ENCODE results near the gene STAC3. TPM values are rescaled to one million over a fixed set of nuclear protein-coding genes. Genes with fewer than 3 reads are reported as not detected.

STAC3 gene
- total RNA-seq, 1 donor from 2014 or later: 5.5 TPM

DNA sequence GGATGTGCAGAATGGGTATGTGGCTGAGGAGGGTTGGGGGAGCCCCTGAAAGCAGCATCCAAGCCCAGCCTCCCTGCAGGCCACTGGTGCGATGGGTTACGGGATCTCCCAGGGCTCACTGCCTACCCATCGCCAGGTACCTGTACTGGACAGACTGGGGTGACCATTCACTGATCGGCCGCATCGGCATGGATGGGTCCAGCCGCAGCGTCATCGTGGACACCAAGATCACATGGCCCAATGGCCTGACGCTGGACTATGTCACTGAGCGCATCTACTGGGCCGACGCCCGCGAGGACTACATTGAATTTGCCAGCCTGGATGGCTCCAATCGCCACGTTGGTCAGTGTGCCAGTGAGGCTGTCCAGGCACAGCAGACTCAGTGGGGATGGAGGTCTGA is 52.7 kb downstream of the STAC3 start:
- Mint-ChIP-seq H3K9me3 (no peaks in the 10 kb centered on the region), H3K27me3 (no peaks in the 10 kb centered on the region), H3K36me3 (ENCODE audit: low read depth) (no peaks in the 10 kb centered on the region), H3K27ac (no peak overlapping the region), H3K4me1 (no peaks in the 10 kb centered on the region), H3K4me3 (no peak overlapping the region)
- DNase-seq: no peak
- intact Hi-C loops (cut with micrococcal nuclease): no loop called here

DNA sequence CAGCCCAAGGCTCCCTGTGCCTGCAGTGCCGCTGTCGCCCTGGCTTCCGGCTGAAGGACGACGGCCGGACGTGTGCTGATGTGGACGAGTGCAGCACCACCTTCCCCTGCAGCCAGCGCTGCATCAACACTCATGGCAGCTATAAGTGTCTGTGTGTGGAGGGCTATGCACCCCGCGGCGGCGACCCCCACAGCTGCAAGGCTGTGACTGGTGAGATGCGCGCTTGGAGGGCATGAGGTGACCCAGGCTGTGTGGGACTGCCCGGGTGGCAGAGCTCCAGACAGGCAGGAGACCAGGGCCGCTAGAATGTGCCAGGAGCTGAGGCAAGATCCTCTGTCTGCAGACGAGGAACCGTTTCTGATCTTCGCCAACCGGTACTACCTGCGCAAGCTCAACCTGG is 54.0 kb downstream of the STAC3 start:
- no peaks in the 10 kb centered on the region for H3K36me3 Mint-ChIP-seq (ENCODE audit: low read depth)
- no peak overlapping the region for H3K4me3 Mint-ChIP-seq

DNA sequence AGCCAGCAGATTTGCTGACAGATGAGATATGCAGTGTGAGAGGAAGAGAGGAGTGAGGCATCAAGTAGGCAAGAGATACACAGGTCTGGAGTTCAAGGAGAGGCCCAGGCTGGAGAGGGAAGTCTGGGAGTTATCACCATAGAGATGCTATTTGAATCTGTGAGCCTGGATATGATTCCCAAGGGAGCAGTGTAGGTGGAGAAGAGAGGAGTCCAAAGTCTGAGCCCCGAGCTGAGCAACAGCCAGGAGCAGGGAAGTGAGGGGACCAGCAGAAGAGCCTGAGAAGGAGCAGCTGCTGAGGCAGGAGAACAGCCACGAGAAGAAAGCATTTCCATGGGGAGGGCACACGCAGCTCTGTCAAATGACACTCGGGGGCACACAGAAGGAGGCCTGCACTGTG is 54.5 kb downstream of the STAC3 start:
- no peak for DNase-seq
- Mint-ChIP-seq H3K4me1 (no peaks in the 10 kb centered on the region), H3K27ac (no peak overlapping the region), H3K27me3 (no peaks in the 10 kb centered on the region), H3K36me3 (ENCODE audit: low read depth) (no peaks in the 10 kb centered on the region), H3K4me3 (no peak overlapping the region), H3K9me3 (no peaks in the 10 kb centered on the region)
- intact Hi-C loops (cut with micrococcal nuclease): no loop called here

More for the DNA sequence above, 54.0 kb downstream of the STAC3 start:
- no peak for DNase-seq
- Mint-ChIP-seq H3K27me3 (no peaks in the 10 kb centered on the region), H3K9me3 (no peaks in the 10 kb centered on the region), H3K27ac (no peak overlapping the region), H3K4me1 (no peaks in the 10 kb centered on the region)
- intact Hi-C loops (cut with micrococcal nuclease): no loop called here

DNA sequence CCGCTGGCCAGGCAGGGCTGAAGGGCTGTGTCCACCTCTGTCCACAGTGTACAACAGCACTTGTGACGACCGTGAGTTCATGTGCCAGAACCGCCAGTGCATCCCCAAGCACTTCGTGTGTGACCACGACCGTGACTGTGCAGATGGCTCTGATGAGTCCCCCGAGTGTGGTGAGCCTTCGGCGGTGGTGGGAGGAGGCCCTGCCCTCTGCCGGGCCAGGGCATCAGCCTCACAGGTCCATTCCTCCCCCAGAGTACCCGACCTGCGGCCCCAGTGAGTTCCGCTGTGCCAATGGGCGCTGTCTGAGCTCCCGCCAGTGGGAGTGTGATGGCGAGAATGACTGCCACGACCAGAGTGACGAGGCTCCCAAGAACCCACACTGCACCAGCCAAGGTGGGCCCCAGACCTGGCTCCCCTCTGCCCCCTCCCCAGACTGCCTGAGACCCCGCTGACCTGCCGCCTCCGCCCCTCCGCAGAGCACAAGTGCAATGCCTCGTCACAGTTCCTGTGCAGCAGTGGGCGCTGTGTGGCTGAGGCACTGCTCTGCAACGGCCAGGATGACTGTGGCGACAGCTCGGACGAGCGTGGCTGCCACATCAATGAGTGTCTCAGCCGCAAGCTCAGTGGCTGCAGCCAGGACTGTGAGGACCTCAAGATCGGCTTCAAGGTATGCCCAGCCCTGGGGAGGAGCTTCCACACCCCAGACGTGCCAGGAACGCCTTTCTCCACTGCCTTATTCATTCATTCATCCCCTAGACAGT is 55.2 kb downstream of the STAC3 start:
- H3K27me3 Mint-ChIP-seq: no peaks in the 10 kb centered on the region

DNA sequence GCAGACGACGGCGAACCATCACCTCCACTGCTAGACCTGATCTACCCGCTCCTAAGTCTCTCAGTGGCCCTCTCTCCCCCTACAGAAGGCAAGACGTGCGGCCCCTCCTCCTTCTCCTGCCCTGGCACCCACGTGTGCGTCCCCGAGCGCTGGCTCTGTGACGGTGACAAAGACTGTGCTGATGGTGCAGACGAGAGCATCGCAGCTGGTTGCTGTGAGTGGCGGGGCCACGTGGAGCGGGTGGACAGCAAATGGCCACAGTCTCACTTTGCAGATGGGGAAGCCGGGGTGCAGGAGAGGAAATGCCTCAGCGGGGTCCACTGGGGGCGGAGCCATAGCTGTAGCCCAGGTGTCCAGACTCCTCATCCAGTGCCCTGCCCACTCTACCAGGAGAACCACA is 55.8 kb downstream of the STAC3 start:
- H3K36me3 Mint-ChIP-seq (ENCODE audit: low read depth): no peaks in the 10 kb centered on the region
- no peak overlapping the region for H3K27ac Mint-ChIP-seq
- no peak for DNase-seq
- no peak overlapping the region for H3K4me3 Mint-ChIP-seq
- intact Hi-C loops (cut with micrococcal nuclease): no loop called here
- no peaks in the 10 kb centered on the region for H3K9me3 Mint-ChIP-seq
- no peaks in the 10 kb centered on the region for H3K27me3 Mint-ChIP-seq
- no peaks in the 10 kb centered on the region for H3K4me1 Mint-ChIP-seq

More for the DNA sequence above, 55.2 kb downstream of the STAC3 start:
- no peaks in the 10 kb centered on the region for H3K36me3 Mint-ChIP-seq (ENCODE audit: low read depth)
- no peak overlapping the region for H3K27ac Mint-ChIP-seq
- no peak overlapping the region for H3K4me3 Mint-ChIP-seq
- DNase-seq: no peak
- no peaks in the 10 kb centered on the region for H3K9me3 Mint-ChIP-seq
- intact Hi-C loops (cut with micrococcal nuclease): no loop called here
- H3K4me1 Mint-ChIP-seq: no peaks in the 10 kb centered on the region

DNA sequence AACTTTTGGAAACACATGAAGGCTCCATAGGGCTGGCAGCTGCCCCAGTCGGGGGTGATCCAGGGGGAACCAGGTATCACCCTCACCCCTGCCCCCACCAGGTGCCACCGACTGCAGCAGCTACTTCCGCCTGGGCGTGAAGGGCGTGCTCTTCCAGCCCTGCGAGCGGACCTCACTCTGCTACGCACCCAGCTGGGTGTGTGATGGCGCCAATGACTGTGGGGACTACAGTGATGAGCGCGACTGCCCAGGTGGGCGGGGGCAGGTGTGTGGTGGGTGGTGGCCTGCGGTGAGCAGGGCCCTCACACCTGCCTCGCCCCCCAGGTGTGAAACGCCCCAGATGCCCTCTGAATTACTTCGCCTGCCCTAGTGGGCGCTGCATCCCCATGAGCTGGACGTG is 56.7 kb downstream of the STAC3 start:
- intact Hi-C loops (cut with micrococcal nuclease): no loop called here

DNA sequence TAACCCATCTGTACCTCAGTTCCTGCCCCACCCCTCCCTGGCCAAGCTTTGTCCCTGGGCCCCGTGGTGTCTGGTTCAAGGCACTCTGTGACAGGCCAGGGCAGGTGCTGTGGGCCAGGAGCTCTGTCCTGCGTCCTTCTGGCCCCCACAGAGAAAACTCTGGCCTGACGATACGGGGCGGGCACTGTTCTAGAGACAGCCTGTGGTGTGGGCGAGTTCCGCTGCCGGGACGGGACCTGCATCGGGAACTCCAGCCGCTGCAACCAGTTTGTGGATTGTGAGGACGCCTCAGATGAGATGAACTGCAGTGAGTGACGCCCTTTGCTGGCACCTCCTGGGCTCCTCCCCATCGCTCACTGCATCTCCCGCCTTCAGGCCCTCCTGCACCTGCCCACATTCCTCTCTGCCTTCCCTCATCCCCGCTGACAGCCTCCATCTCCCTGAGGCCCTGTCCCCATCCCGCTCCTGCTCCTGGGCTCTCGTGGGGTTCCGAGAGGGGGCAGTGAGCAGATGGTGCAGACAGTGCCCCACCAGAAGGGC is 57.2 kb downstream of the STAC3 start:
- no peaks in the 10 kb centered on the region for H3K4me1 Mint-ChIP-seq
- H3K9me3 Mint-ChIP-seq: no peaks in the 10 kb centered on the region
- no peak overlapping the region for H3K4me3 Mint-ChIP-seq
- no peaks in the 10 kb centered on the region for H3K36me3 Mint-ChIP-seq (ENCODE audit: low read depth)
- no peak for DNase-seq
- intact Hi-C loops (cut with micrococcal nuclease): no loop called here
- H3K27me3 Mint-ChIP-seq: no peaks in the 10 kb centered on the region
- H3K27ac Mint-ChIP-seq: no peak overlapping the region

More for the DNA sequence above, 56.7 kb downstream of the STAC3 start:
- Mint-ChIP-seq H3K27me3 (no peaks in the 10 kb centered on the region), H3K4me3 (no peak overlapping the region), H3K9me3 (no peaks in the 10 kb centered on the region), H3K27ac (no peak overlapping the region), H3K4me1 (no peaks in the 10 kb centered on the region), H3K36me3 (ENCODE audit: low read depth) (no peaks in the 10 kb centered on the region)
- no peak for DNase-seq

Other genes starting within 250 kb of the STAC3 start
- gene ZBTB39, start 244.6 kb downstream of the STAC3 start, total RNA-seq: 11.0 TPM in 2 replicates
- gene TAC3, start 234.7 kb downstream of the STAC3 start, total RNA-seq: 0.57 TPM in 1 of 2 replicates, not detected in the other
- 1.7 TPM in 2 replicates for gene MYO1A, start 201.1 kb downstream of the STAC3 start, total RNA-seq
- 77.0 and 80.6 TPM in 2 replicates for gene NEMP1, start 172.4 kb downstream of the STAC3 start, total RNA-seq
- 70.5 and 76.7 TPM in 2 replicates for gene NAB2, start 162.1 kb downstream of the STAC3 start, total RNA-seq
- gene STAT6, start 139.8 kb downstream of the STAC3 start, total RNA-seq: 304 and 319 TPM in 2 replicates
- gene LRP1, start 122.7 kb downstream of the STAC3 start, total RNA-seq: 0.28 and 0.93 TPM in 2 replicates
- not detected in 2 replicates for gene LRP1-AS, start 103.6 kb downstream of the STAC3 start, total RNA-seq
- 0.47 and 0.73 TPM in 2 replicates for gene NXPH4, start 34.4 kb downstream of the STAC3 start, total RNA-seq
- gene SHMT2, start 21.5 kb downstream of the STAC3 start, total RNA-seq: 297 and 310 TPM in 2 replicates
- 42.7 and 45.8 TPM in 2 replicates for gene R3HDM2, start 179.9 kb upstream of the STAC3 start, total RNA-seq
- gene INHBC, start 183.6 kb upstream of the STAC3 start, total RNA-seq: 0.12 TPM in 1 of 2 replicates, not detected in the other
- gene INHBE, start 204.1 kb upstream of the STAC3 start, total RNA-seq: 0.07 TPM in 1 of 2 replicates, not detected in the other
- 0.96 and 1.2 TPM in 2 replicates for gene GLI1, start 208.6 kb upstream of the STAC3 start, total RNA-seq
- 102 and 103 TPM in 2 replicates for gene ARHGAP9, start 228.7 kb upstream of the STAC3 start, total RNA-seq
- gene MARS1, start 236.9 kb upstream of the STAC3 start, total RNA-seq: 307 and 316 TPM in 2 replicates